Measurements from ENCODE around the gene PDCD2.

DNA sequence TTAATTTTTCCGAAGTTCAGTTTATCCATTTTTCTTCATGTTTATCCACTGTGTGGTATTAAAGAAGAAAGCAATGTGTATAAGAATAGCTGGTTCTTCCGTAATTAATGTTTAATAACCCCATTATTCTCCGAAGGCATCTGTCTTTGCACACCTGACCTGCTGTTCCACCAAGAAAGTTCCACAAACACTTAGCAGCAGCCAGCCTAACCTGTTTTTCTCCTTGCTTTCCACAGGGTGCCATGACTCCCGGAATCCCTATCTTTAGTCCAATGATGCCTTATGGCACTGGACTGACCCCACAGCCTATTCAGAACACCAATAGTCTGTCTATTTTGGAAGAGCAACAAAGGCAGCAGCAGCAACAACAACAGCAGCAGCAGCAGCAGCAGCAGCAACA is 22.9 kb downstream of the PDCD2 start:
- TF ChIP-seq, protein P1, sequence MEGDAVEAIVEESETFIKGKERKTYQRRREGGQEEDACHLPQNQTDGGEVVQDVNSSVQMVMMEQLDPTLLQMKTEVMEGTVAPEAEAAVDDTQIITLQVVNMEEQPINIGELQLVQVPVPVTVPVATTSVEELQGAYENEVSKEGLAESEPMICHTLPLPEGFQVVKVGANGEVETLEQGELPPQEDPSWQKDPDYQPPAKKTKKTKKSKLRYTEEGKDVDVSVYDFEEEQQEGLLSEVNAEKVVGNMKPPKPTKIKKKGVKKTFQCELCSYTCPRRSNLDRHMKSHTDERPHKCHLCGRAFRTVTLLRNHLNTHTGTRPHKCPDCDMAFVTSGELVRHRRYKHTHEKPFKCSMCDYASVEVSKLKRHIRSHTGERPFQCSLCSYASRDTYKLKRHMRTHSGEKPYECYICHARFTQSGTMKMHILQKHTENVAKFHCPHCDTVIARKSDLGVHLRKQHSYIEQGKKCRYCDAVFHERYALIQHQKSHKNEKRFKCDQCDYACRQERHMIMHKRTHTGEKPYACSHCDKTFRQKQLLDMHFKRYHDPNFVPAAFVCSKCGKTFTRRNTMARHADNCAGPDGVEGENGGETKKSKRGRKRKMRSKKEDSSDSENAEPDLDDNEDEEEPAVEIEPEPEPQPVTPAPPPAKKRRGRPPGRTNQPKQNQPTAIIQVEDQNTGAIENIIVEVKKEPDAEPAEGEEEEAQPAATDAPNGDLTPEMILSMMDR (IDR thresholded peaks at IDR 0.05) = no peak
- no peak for TF ChIP-seq POLR2A (IDR thresholded peaks at IDR 0.05)

Data from tibial nerve (tissue), 3 donors.